Stimulated activated CD4-positive, alpha-beta T cell treated with anti-CD3 and anti-CD28 coated beads, Interleukin-15, amount 100 ng/mL, for 48 hours (primary cell): Measurements from ENCODE around the gene FGD5.
"Not testable (repeated sequence)": the region's sequence is repeated elsewhere in the genome, so short reads cannot be mapped to it uniquely, and the experiment has no call there.

ENCODE experiments used
- DNase-seq, 2 donors: peaks; one replicate each; pipeline ENCODE4 v3.0.0-alpha.2; 2020; ENCODE audit warnings: low read depth in 2 of 2

Gene FGD5

GRCh38 chr3:14804835-14805780, 13.7 kb upstream of the FGD5 start:
- no peak for DNase-seq

GRCh38 chr3:14805961-14806537, 12.7 kb upstream of the FGD5 start:
- no peak for DNase-seq

- DNase-seq = no peak
Measured at GRCh38 chr3:14806641-14807263, 12.0 kb upstream of the FGD5 start.

- DNase-seq = no peak
Measured at GRCh38 chr3:14808025-14808424, 10.7 kb upstream of the FGD5 start.

- DNase-seq = no peak
Measured at GRCh38 chr3:14808502-14809266, 10.1 kb upstream of the FGD5 start.

- not testable (repeated sequence) for DNase-seq
Measured at GRCh38 chr3:14809611-14810010, 9.2 kb upstream of the FGD5 start.

GRCh38 chr3:14810070-14810791, 8.5 kb upstream of the FGD5 start:
- no peak for DNase-seq

GRCh38 chr3:14810801-14811661, 7.7 kb upstream of the FGD5 start:
- no peak for DNase-seq

- no peak for DNase-seq
Measured at GRCh38 chr3:14811684-14812083, 7.1 kb upstream of the FGD5 start.

GRCh38 chr3:14812196-14812790, 6.5 kb upstream of the FGD5 start:
- DNase-seq = no peak

GRCh38 chr3:14814411-14814871, 4.3 kb upstream of the FGD5 start:
- DNase-seq = no peak

GRCh38 chr3:14816359-14816758, 2.4 kb upstream of the FGD5 start:
- DNase-seq = no peak

- no peak for DNase-seq
Measured at GRCh38 chr3:14819671-14820070, 909 bp downstream of the FGD5 start.

GRCh38 chr3:14820156-14820555, 1.4 kb downstream of the FGD5 start:
- no peak for DNase-seq

- no peak for DNase-seq
Measured at GRCh38 chr3:14821151-14821550, 2.4 kb downstream of the FGD5 start.

GRCh38 chr3:14822134-14822533, 3.4 kb downstream of the FGD5 start:
- no peak for DNase-seq

- no peak for DNase-seq
Measured at GRCh38 chr3:14822670-14823390, 4.1 kb downstream of the FGD5 start.

- DNase-seq = no peak
Measured at GRCh38 chr3:14823393-14823792, 4.6 kb downstream of the FGD5 start.
